ENCODE results near the gene USP10.
"Not testable (repeated sequence)": the region's sequence is repeated elsewhere in the genome, so short reads cannot be mapped to it uniquely, and the experiment has no call there.

Gene USP10

DNA sequence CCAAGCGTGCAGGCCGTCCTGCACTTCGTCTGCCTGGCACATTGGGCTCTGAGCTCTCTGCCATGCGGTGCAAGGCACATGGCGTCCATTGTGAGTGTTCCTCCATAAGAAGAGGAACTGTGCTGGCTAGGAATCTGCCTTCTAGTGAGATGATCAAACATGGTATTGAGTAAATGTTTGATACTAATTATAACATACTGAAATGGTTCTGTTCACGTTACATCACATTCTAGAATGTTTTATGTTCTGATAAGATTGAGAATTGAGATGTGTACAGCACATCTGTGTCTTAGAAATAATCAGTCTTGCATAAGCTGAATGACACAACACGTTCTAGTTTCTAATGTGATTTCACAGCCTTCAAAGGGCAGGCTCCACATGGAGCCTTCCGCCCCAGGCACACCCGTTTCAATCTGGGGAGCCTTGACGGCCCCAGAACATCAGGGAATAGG lies 42.9 kb downstream of the USP10 start:
- no peak overlapping the region for H3K4me3 ChIP-seq (ENCODE audit: extremely low read depth, insufficient read depth, low read length, poor library complexity, severe bottlenecking)
- peak overlapping the region; percentile 10 for H3K27ac ChIP-seq (ENCODE audit: low read depth, low read length, severe bottlenecking)
- WGBS, 2 experiments (ENCODE audit: insufficient coverage in 2 of 2), result 88 to 91% methylated on average over 6 to 7 of the region's 10 CpGs
- peaks cover 79% of the 10 kb centered on the region for H3K36me3 ChIP-seq (ENCODE audit: control insufficient read depth, insufficient read depth, low read length)
- peaks cover 23% of the 10 kb centered on the region for H3K4me1 ChIP-seq (ENCODE audit: control insufficient read depth, insufficient read depth, low read length, poor library complexity, severe bottlenecking)
- H3K9me3 ChIP-seq (ENCODE audit: control insufficient read depth, low read length), result no peaks in the 10 kb centered on the region

DNA sequence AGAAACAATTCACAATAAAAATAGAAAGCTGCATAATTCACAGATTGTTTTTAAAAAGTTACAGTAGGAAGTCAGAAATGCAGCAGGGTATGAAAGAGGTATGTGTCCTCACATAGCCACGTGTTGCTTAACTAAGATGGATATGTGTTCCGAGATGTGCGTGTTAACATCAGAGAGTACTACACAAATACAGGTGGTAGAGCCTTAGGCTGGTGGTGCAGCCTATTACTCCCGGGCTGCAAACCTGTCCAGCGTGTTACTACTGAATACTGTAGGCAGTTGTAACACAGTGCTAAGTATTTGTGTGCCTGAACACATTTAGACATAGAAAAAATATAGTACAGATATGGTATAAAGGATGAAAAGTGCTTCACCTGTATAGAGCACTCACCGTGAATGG lies 46.4 kb downstream of the USP10 start:
- Histone ChIP-seq H3K27ac (ENCODE audit: low read depth, low read length, severe bottlenecking) (no peak overlapping the region), H3K4me3 (ENCODE audit: extremely low read depth, insufficient read depth, low read length, poor library complexity, severe bottlenecking) (no peak overlapping the region), H3K36me3 (ENCODE audit: control insufficient read depth, insufficient read depth, low read length) (peaks cover 79% of the 10 kb centered on the region), H3K9me3 (ENCODE audit: control insufficient read depth, low read length) (no peaks in the 10 kb centered on the region), H3K4me1 (ENCODE audit: control insufficient read depth, insufficient read depth, low read length, poor library complexity, severe bottlenecking) (peaks cover 3% of the 10 kb centered on the region)
- 96 to 98% methylated on average over 4 to 5 of the region's 6 CpGs for WGBS, 2 experiments (ENCODE audit: insufficient coverage in 2 of 2)

DNA sequence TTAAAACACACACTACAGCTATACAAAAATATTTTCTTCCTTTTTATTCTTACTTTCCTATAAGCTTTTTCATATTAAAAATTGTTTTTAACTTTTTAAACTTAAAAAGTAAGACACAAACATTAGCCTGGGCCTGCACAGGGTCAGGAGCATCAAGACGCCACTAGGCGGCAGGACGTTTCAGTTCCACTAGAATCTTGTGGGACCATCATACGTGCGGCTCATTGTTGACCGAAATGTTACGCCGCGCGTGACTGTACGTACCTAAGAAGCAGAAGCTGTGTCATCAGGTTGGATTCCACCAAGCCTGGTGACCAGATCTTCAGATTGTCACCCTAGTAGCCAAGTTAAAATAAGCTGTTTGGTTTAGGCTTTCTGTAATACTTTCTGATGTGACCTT lies 47.1 kb downstream of the USP10 start:
- WGBS, 2 experiments (ENCODE audit: insufficient coverage in 2 of 2), result 94 to 95% methylated on average over 11 of the region's 11 CpGs
- no peaks in the 10 kb centered on the region for H3K9me3 ChIP-seq (ENCODE audit: control insufficient read depth, low read length)

DNA sequence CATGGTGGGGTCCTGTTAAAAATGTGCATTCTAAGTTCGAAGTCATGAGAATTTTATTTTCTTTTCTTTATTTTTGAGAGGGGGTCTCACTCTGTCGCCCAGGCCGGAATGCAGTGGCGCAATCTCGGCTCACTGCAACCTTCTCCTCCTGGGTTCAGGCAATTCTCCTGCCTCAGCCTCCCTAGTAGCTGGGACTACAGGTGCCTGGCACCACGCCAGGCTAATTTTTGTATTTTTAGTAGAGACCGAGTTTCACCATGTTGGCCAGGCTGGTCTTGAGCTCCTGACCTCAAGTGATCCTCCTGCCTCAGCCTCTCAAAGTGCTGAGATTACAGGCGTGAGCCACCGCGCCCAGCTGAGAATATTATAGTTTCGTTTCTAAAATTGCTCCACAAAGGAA lies 48.4 kb downstream of the USP10 start:
- H3K27ac ChIP-seq (ENCODE audit: low read depth, low read length, severe bottlenecking); H3K9me3 ChIP-seq (ENCODE audit: control insufficient read depth, low read length); H3K4me3 ChIP-seq (ENCODE audit: extremely low read depth, insufficient read depth, low read length, poor library complexity, severe bottlenecking); H3K4me1 ChIP-seq (ENCODE audit: control insufficient read depth, insufficient read depth, low read length, poor library complexity, severe bottlenecking): not testable (repeated sequence)
- WGBS, 2 experiments (ENCODE audit: insufficient coverage in 2 of 2), result 87 to 100% methylated on average over 8 to 9 of the region's 11 CpGs
- peaks cover 62% of the 10 kb centered on the region for H3K36me3 ChIP-seq (ENCODE audit: control insufficient read depth, insufficient read depth, low read length)

More for the DNA sequence above, 47.1 kb downstream of the USP10 start:
- no peak overlapping the region for H3K4me3 ChIP-seq (ENCODE audit: extremely low read depth, insufficient read depth, low read length, poor library complexity, severe bottlenecking)
- H3K4me1 ChIP-seq (ENCODE audit: control insufficient read depth, insufficient read depth, low read length, poor library complexity, severe bottlenecking), result peaks cover 3% of the 10 kb centered on the region
- no peak overlapping the region for H3K27ac ChIP-seq (ENCODE audit: low read depth, low read length, severe bottlenecking)
- H3K36me3 ChIP-seq (ENCODE audit: control insufficient read depth, insufficient read depth, low read length), result peaks cover 75% of the 10 kb centered on the region

DNA sequence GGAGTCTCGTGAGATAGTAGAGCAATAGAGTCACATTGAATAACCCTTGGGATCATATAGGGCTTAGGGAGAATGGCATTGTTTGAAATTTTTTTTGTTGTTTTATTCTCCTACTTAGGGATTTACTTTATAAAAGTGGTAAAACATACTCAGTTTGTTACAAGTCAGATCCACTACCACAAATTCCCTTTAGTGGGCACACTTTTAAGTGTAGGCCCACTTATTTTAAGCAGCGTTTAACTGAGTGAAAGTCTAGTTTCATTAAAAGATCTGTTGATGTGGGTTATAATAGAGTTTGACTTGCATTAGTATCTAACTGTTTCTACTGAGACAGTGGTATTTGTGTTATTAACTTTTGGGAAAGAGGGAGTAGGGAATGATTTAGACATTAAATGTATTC lies 49.3 kb downstream of the USP10 start:
- Histone ChIP-seq H3K4me3 (ENCODE audit: extremely low read depth, insufficient read depth, low read length, poor library complexity, severe bottlenecking) (no peak overlapping the region), H3K4me1 (ENCODE audit: control insufficient read depth, insufficient read depth, low read length, poor library complexity, severe bottlenecking) (no peaks in the 10 kb centered on the region), H3K27ac (ENCODE audit: low read depth, low read length, severe bottlenecking) (no peak overlapping the region), H3K36me3 (ENCODE audit: control insufficient read depth, insufficient read depth, low read length) (peaks cover 54% of the 10 kb centered on the region), H3K9me3 (ENCODE audit: control insufficient read depth, low read length) (no peaks in the 10 kb centered on the region)
- WGBS, 2 experiments (ENCODE audit: insufficient coverage in 2 of 2), result 100% methylated on average over 2 of the region's 2 CpGs; no CpG with 5 or more reads in 1 of the 2 experiments

DNA sequence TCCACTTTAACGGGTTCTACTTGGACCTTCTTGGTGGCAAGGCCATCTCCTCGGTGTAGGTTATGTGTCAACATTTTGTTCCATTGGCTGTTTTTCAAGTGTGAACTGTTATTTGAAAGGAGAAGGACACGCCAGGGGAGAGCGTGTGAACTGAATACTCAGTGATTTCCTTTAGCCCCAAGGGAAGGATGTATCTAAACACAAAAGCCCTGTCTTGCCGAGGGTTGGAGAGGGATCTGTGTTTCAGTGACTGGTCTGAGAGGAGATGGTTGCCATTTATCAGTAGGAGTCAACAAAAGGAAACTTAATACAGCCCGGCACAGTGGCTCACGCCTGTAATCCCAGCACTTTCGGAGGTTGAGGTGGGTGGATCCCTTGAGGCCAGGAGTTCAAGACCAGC lies 50.0 kb downstream of the USP10 start:
- Histone ChIP-seq H3K27ac (ENCODE audit: low read depth, low read length, severe bottlenecking) (peak overlapping the region; percentile 3), H3K9me3 (ENCODE audit: control insufficient read depth, low read length) (no peaks in the 10 kb centered on the region), H3K4me1 (ENCODE audit: control insufficient read depth, insufficient read depth, low read length, poor library complexity, severe bottlenecking) (no peaks in the 10 kb centered on the region), H3K4me3 (ENCODE audit: extremely low read depth, insufficient read depth, low read length, poor library complexity, severe bottlenecking) (no peak overlapping the region), H3K36me3 (ENCODE audit: control insufficient read depth, insufficient read depth, low read length) (peaks cover 50% of the 10 kb centered on the region)
- 77 to 91% methylated on average over 6 of the region's 8 CpGs for WGBS, 2 experiments (ENCODE audit: insufficient coverage in 2 of 2)

DNA sequence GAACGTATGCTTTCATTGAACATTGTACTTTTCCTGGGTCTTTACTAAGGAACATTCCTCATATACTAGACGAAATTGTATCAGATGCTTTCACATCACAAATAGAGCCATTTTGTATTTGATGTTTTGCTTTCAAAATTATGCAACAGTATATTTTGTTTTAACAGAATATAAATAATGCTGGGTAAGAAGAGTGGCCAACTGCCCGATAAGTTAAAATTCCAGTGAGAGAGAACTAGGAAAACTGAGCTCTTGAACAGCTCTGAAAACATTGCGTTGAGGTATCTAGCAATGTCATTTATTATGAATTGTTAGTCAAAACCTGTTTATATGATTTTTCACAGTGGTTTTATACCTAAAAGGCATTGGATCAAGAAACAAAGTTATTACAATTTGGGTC lies 50.8 kb downstream of the USP10 start:
- Histone ChIP-seq H3K27ac (ENCODE audit: low read depth, low read length, severe bottlenecking) (no peak overlapping the region), H3K36me3 (ENCODE audit: control insufficient read depth, insufficient read depth, low read length) (peaks cover 49% of the 10 kb centered on the region), H3K4me1 (ENCODE audit: control insufficient read depth, insufficient read depth, low read length, poor library complexity, severe bottlenecking) (no peaks in the 10 kb centered on the region), H3K9me3 (ENCODE audit: control insufficient read depth, low read length) (no peaks in the 10 kb centered on the region), H3K4me3 (ENCODE audit: extremely low read depth, insufficient read depth, low read length, poor library complexity, severe bottlenecking) (no peak overlapping the region)
- 85 to 93% methylated on average over 2 of the region's 4 CpGs for WGBS, 2 experiments (ENCODE audit: insufficient coverage in 2 of 2)

DNA sequence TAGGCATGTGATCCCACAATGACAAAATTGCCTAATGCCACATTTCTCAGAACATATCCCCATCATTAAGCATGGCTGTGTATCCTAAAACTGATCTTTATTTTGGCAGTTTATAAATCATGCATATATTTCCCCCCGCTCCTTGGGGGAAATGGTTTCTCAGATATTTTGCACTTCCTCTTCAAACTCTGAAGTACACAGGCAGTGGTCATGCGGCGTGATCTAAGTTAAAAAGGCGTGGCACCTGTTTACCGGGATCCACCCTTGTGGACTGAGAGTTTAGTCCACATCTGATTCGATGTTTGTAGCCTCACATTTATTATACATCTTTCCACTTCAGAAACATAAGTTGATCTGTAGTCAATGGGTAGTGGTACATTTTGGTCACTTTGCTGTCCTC lies 51.4 kb downstream of the USP10 start:
- Histone ChIP-seq H3K4me1 (ENCODE audit: control insufficient read depth, insufficient read depth, low read length, poor library complexity, severe bottlenecking) (no peaks in the 10 kb centered on the region), H3K36me3 (ENCODE audit: control insufficient read depth, insufficient read depth, low read length) (peaks cover 46% of the 10 kb centered on the region), H3K4me3 (ENCODE audit: extremely low read depth, insufficient read depth, low read length, poor library complexity, severe bottlenecking) (no peak overlapping the region), H3K9me3 (ENCODE audit: control insufficient read depth, low read length) (no peaks in the 10 kb centered on the region), H3K27ac (ENCODE audit: low read depth, low read length, severe bottlenecking) (no peak overlapping the region)
- 94 to 96% methylated on average over 3 to 4 of the region's 6 CpGs for WGBS, 2 experiments (ENCODE audit: insufficient coverage in 2 of 2)

DNA sequence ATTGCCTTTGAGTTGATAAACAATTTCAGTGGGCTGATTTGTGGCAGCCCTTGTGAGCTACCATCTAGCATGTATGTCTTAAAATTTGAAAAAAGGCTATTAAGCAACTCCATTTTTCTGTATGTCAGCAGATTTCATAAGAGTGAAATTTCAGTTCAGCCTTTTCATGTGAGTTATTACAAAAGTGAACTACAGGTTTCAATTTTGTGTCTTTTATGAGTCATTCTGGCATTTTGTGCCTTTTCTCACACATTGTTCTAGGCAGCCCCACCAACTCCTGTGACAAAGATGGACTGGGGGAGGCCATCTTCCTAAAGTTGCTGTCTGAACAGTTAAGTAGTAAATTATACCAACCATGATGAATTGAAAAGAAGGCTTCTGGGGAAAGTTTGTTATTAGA lies 52.1 kb downstream of the USP10 start:
- peaks cover 44% of the 10 kb centered on the region for H3K36me3 ChIP-seq (ENCODE audit: control insufficient read depth, insufficient read depth, low read length)
- no peak overlapping the region for H3K4me3 ChIP-seq (ENCODE audit: extremely low read depth, insufficient read depth, low read length, poor library complexity, severe bottlenecking)
- H3K27ac ChIP-seq (ENCODE audit: low read depth, low read length, severe bottlenecking), result no peak overlapping the region
- no peaks in the 10 kb centered on the region for H3K4me1 ChIP-seq (ENCODE audit: control insufficient read depth, insufficient read depth, low read length, poor library complexity, severe bottlenecking)
- no peaks in the 10 kb centered on the region for H3K9me3 ChIP-seq (ENCODE audit: control insufficient read depth, low read length)

DNA sequence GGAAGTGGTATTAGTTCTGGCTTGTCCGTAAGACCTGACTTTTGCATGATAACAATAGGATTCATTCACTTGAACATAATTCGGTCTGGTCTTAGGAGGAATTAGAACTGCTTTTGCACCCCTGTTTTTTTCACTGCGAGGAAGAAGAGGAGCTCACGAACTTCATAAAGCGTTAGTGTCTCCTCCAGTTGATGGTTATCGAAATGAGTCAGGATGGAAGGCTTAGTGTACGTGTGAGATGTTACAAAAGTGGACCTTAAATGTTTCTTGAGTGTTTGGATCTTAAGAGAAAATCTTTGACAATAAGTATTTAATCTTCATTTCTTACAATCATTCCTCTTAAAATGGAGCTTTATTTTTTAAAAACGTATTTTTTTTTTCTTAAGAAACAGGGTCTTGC lies 52.8 kb downstream of the USP10 start:
- WGBS, 2 experiments (ENCODE audit: insufficient coverage in 2 of 2), result 96 to 99% methylated on average over 7 to 8 of the region's 8 CpGs
- Histone ChIP-seq H3K4me1 (ENCODE audit: control insufficient read depth, insufficient read depth, low read length, poor library complexity, severe bottlenecking) (no peaks in the 10 kb centered on the region), H3K36me3 (ENCODE audit: control insufficient read depth, insufficient read depth, low read length) (peaks cover 42% of the 10 kb centered on the region), H3K4me3 (ENCODE audit: extremely low read depth, insufficient read depth, low read length, poor library complexity, severe bottlenecking) (no peak overlapping the region), H3K9me3 (ENCODE audit: control insufficient read depth, low read length) (no peaks in the 10 kb centered on the region), H3K27ac (ENCODE audit: low read depth, low read length, severe bottlenecking) (no peak overlapping the region)

DNA sequence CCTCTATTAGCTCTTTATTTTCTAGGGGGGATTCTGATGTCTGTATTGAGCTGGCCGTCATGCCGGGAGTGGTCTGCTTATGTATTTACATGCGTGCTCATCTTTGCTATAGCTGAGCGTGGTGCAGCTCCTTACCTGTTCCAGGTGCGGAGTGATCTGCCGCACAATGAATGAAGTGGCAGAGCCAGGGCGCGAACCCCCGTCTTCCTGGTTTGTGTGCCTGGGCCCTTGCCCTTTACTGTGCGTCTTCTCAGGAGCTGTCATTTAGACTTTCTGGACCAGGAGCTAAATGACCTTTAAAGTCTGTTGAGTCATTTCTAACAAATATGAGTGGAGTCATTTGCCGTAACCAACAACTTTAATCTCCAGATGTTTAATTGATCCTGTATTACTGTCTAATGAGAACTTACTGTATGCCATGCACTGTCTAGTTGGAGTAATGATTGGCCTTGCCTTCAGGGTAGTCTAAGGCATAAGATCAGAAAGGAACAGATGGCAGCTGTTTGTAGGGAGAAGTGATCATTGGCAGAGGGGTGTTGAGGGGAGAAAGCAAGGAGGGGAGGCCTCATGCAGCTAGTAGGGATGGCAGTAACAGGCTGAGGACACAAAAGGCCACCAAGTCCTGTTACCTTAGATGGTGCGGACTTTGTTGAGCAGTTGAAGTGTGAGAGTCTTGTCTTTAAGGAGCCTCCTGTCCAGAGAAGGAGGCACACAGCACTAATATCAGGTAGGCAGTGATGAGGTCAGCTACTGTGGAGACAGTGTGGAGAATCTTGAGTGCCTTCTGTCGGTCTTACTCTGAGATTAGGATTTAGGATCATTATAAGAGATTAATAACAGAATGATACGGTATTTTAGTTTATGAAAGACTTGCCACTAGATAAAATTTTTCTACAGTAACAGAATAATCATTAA lies 53.9 kb downstream of the USP10 start:
- no peak overlapping the region for H3K27ac ChIP-seq (ENCODE audit: low read depth, low read length, severe bottlenecking)
- 89 to 91% methylated on average over 12 of the region's 14 CpGs for WGBS, 2 experiments (ENCODE audit: insufficient coverage in 2 of 2)
- peaks cover 46% of the 10 kb centered on the region for H3K36me3 ChIP-seq (ENCODE audit: control insufficient read depth, insufficient read depth, low read length)
- H3K4me3 ChIP-seq (ENCODE audit: extremely low read depth, insufficient read depth, low read length, poor library complexity, severe bottlenecking), result no peak overlapping the region
- no peaks in the 10 kb centered on the region for H3K4me1 ChIP-seq (ENCODE audit: control insufficient read depth, insufficient read depth, low read length, poor library complexity, severe bottlenecking)
- H3K9me3 ChIP-seq (ENCODE audit: control insufficient read depth, low read length), result no peaks in the 10 kb centered on the region
